Measurements from ENCODE around the gene SI.

- TF ChIP-seq CTCF (IDR thresholded peaks at IDR 0.05) (no peak), POLR2A (IDR thresholded peaks at IDR 0.05) (no peak)
Measured at GRCh38 chr3:165011557-165011956, 66.7 kb downstream of the SI start.

Data from uterus (tissue), 2 donors.